Thoracic aorta (tissue), 2 donors: ENCODE measurements around the gene CPXM2. TPM values are rescaled to one million over a fixed set of nuclear protein-coding genes. Genes with fewer than 3 reads are reported as not detected.

ENCODE experiments used
- ATAC-seq: fragments of 150-250 bp; one replicate; pipeline ENCODE4 v1.8.0; 2017; ENCODE audit warnings: low read depth; ENCODE audit not compliant: insufficient number of reproducible peaks, low FRiP score
- DNase-seq: peaks from one replicate; pipeline ENCODE4 v3.0.0-alpha.2; 2020; ENCODE audit warnings: low spot score
- H3K27ac ChIP-seq, 2 donors: fragments of 200-600 bp; sonication (generic); 1 replicate in 1 of 2; 2 replicates in 1 of 2; pipeline ENCODE4 v1.5.1; 2016; ENCODE audit warnings: mild to moderate bottlenecking in 2 of 2, moderate library complexity in 2 of 2
- H3K27me3 ChIP-seq: fragments of 200-600 bp; sonication (generic); replicated peaks from 2 replicates; pipeline ENCODE4 v1.6.0; 2016; ENCODE audit warnings: mild to moderate bottlenecking; ENCODE audit not compliant: insufficient read depth
- H3K36me3 ChIP-seq: fragments of 200-600 bp; sonication (generic); one replicate; pipeline ENCODE4 v1.5.1; 2016
- H3K4me1 ChIP-seq, 2 donors: fragments of 200-600 bp; sonication (generic); 1 replicate in 1 of 2; 2 replicates in 1 of 2; pipeline versions ENCODE4 v1.5.1 to v1.6.0; 2016; ENCODE audit warnings: low read depth in 2 of 2, mild to moderate bottlenecking in 1 of 2; ENCODE audit not compliant: control insufficient read depth in 1 of 2
- H3K4me3 ChIP-seq: fragments of 200-600 bp; sonication (generic); 2 replicates; pipeline ENCODE4 v1.5.1; 2016; ENCODE audit warnings: mild to moderate bottlenecking
- H3K9me3 ChIP-seq: fragments of 200-600 bp; sonication (generic); 2 replicates; pipeline ENCODE4 v1.5.1; 2016
- CTCF ChIP-seq: fragments of 200-600 bp; sonication (generic); IDR thresholded peaks from one replicate; pipeline ENCODE4 v1.5.1; 2019; ENCODE audit warnings: antibody characterized with exemption
- total RNA-seq, 2 donors: library from RNA; depleted of rRNA; stranded (reverse); fragments of >200 nt; gene quantifications; one replicate each; pipeline versions ENCODE4 v1.1.0 to v1.2.3, GENCODE V29; 2016

CPXM2 gene
- total RNA-seq, 2 donors from 2014 or later, result 275 to 348 TPM

DNA sequence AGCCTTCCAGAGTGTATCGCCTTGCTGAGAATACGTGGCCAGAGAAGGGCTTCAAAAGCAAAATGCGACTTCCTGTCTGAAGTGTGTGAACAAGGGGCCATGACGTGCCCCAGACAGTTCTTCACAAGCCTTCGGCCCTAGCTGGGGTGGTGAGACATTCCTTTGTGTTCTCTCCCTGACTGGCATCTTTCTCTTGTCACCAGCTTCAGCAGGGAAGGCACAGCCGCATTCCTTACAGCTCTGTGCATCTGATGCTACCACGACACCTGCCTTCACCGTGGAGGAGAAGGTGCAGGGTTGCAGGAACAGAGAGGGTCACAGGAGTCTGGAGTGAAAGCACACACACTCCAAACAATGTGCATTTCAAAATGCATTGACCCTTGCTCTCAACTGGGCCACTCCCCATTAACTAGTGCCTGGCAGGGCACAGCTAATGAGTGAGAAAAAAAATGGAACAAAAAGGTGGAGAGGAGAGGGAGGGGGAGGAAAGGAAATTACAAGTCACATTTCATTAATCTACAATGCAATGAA is 132.0 kb downstream of the CPXM2 start:
- DNase-seq (no peak), ATAC-seq (no peak)
- Histone ChIP-seq H3K9me3 (no peaks in the 10 kb centered on the region), H3K27me3 (no peaks in the 10 kb centered on the region), H3K27ac (no peak overlapping the region), H3K4me3 (no peak overlapping the region), H3K36me3 (peaks cover 51% of the 10 kb centered on the region), H3K4me1 (peaks cover 0 to 11% of the 10 kb centered on the region in 2 donors)
- TF ChIP-seq CTCF, result no peak

GRCh38 chr10:123759041-123759440 is 132.6 kb downstream of the CPXM2 start:
- ATAC-seq (no peak), DNase-seq (no peak)
- TF ChIP-seq CTCF, result no peak
- Histone ChIP-seq H3K27me3 (no peaks in the 10 kb centered on the region), H3K27ac (no peak overlapping the region), H3K4me3 (no peak overlapping the region), H3K4me1 (peaks cover 0 to 11% of the 10 kb centered on the region in 2 donors), H3K36me3 (peaks cover 57% of the 10 kb centered on the region), H3K9me3 (no peaks in the 10 kb centered on the region)

GRCh38 chr10:123757853-123758252 is 133.8 kb downstream of the CPXM2 start:
- Histone ChIP-seq H3K4me3 (no peak overlapping the region), H3K27me3 (no peaks in the 10 kb centered on the region), H3K4me1 (peaks cover 0 to 11% of the 10 kb centered on the region in 2 donors), H3K36me3 (peaks cover 59% of the 10 kb centered on the region), H3K9me3 (no peaks in the 10 kb centered on the region), H3K27ac (no peak overlapping the region)
- ATAC-seq (no peak), DNase-seq (no peak)
- no peak for TF ChIP-seq CTCF

DNA sequence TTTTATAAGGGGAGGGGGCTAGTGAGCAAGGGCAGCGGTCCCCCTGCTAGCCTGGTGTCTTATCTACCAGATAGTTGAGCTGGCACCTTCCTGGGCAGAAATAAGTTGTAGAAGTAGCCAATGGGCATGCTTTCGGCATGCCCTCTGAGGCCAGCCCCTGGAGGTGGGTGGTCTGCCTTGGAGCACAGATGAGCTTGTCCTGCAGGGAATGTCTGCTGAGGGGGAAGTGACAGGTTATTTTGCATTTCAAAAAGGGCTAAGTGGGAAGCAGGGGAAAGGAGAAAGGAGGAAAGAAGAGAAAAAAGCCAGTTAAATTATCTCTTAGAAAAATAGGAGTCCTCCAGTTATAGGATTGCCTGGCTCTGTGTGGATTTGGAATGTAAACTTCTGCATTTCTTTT is 136.5 kb downstream of the CPXM2 start:
- no peaks in the 10 kb centered on the region for H3K9me3 ChIP-seq
- no peak for TF ChIP-seq CTCF
- no peak overlapping the region for H3K4me3 ChIP-seq
- H3K27ac ChIP-seq, result no peak overlapping the region
- no peaks in the 10 kb centered on the region for H3K27me3 ChIP-seq
- H3K36me3 ChIP-seq, result peaks cover 70% of the 10 kb centered on the region
- ATAC-seq, result no peak
- DNase-seq, result no peak
- no peaks in the 10 kb centered on the region for H3K4me1 ChIP-seq

GRCh38 chr10:123754123-123754522 is 137.5 kb downstream of the CPXM2 start:
- ATAC-seq (no peak), DNase-seq (no peak)
- Histone ChIP-seq H3K36me3 (peaks cover 67% of the 10 kb centered on the region), H3K4me1 (no peaks in the 10 kb centered on the region), H3K27ac (no peak overlapping the region), H3K9me3 (no peaks in the 10 kb centered on the region), H3K4me3 (no peak overlapping the region), H3K27me3 (no peaks in the 10 kb centered on the region)
- TF ChIP-seq CTCF, result no peak
